SK-N-SH (cell line): ENCODE data around the gene DNM2. TPM values are rescaled to one million over a fixed set of nuclear protein-coding genes. Genes with fewer than 3 reads are reported as not detected.

ENCODE experiments used
- CTCF ChIA-PET: fragments of 300-600, 350-600 bp; formaldehyde crosslinking; extraction: SDS; loops from one replicate; lab custom pipeline; 2021; lab: Yijun Ruan, JAX
- POLR2A ChIA-PET: fragments of 350-600 bp; sonication (Branson Sonifier 250); formaldehyde crosslinking; extraction: SDS; loops from one replicate; lab custom pipeline; 2020; ENCODE audit warnings: antibody characterized with exemption, inconsistent platforms; lab: Yijun Ruan, JAX
- DNase-seq: peaks from one replicate; pipeline ENCODE4 v3.0.0; 2012
- H2AFZ ChIP-seq: fragments of 200-600 bp; sonication (generic); 2 replicates; pipeline ENCODE4 v1.8.1; 2016; ENCODE audit warnings: antibody characterized with exemption, mild to moderate bottlenecking, low read depth
- H3F3A ChIP-seq: fragments of 200-600 bp; sonication (generic); replicated peaks from 2 replicates; pipeline ENCODE3; 2016; ENCODE audit warnings: antibody characterized with exemption, mild to moderate bottlenecking; ENCODE audit not compliant: insufficient read depth
- H3K27ac ChIP-seq, 2 experiments: fragments of 200-500 bp in 1 of 2; fragments of 200-600 bp in 1 of 2; sonication (Bioruptor generic) in 1 of 2; sonication (generic), shearing (Covaris generic) in 1 of 2; 2 replicates each; pipeline versions ENCODE4 v1.5.1 to v1.6.1; 2014 to 2016; ENCODE audit warnings: low read depth in 2 of 2, inconsistent platforms in 1 of 2, low read length in 1 of 2, mild to moderate bottlenecking in 1 of 2, mixed read lengths in 1 of 2
- H3K27me3 ChIP-seq: fragments of 200-600 bp; sonication (generic), shearing (Covaris generic); 2 replicates; pipeline ENCODE4 v1.6.1; 2016; ENCODE audit warnings: mixed run types; ENCODE audit not compliant: insufficient read depth
- H3K36me3 ChIP-seq, 2 experiments: fragments of 200-500 bp in 1 of 2; fragments of 200-600 bp in 1 of 2; sonication (Bioruptor generic) in 1 of 2; sonication (generic) in 1 of 2; replicated peaks in 1 of 2; 2 replicates each; pipeline versions ENCODE3 to v1.5.1; 2014 to 2016; ENCODE audit warnings: low read length in 1 of 2, mild to moderate bottlenecking in 1 of 2; ENCODE audit not compliant: insufficient read depth in 2 of 2, control insufficient read depth in 1 of 2
- H3K4me1 ChIP-seq, 2 experiments: fragments of 200-500 bp in 1 of 2; fragments of 200-600 bp in 1 of 2; sonication (Bioruptor generic) in 1 of 2; sonication (generic), shearing (Covaris generic) in 1 of 2; 2 replicates each; pipeline versions ENCODE4 v1.5.1 to v1.6.1; 2014 to 2016; ENCODE audit warnings: low read depth in 1 of 2, low read length in 1 of 2, mixed run types in 1 of 2; ENCODE audit not compliant: insufficient read depth in 2 of 2, control insufficient read depth in 1 of 2
- H3K4me2 ChIP-seq: fragments of 200-600 bp; sonication (generic), shearing (Covaris generic); 2 replicates; pipeline ENCODE4 v1.6.1; 2017; ENCODE audit warnings: mixed run types
- H3K4me3 ChIP-seq, 2 experiments: fragments of 200-500 bp in 1 of 2; fragments of 200-600 bp in 1 of 2; sonication (Bioruptor generic) in 1 of 2; sonication (generic), shearing (Covaris generic) in 1 of 2; 2 replicates each; pipeline versions ENCODE4 v1.5.1 to v1.8.1; 2014 to 2016; ENCODE audit warnings: low read depth in 2 of 2, inconsistent platforms in 1 of 2, low read length in 1 of 2, mild to moderate bottlenecking in 1 of 2, mixed read lengths in 1 of 2, moderate library complexity in 1 of 2
- H3K79me2 ChIP-seq: fragments of 200-600 bp; sonication (generic); 2 replicates; pipeline ENCODE4 v1.8.1; 2017; ENCODE audit warnings: mild to moderate bottlenecking; ENCODE audit not compliant: insufficient read depth
- H3K9ac ChIP-seq: fragments of 200-600 bp; sonication (generic); 2 replicates; pipeline ENCODE4 v1.6.1; 2017; ENCODE audit warnings: mixed run types
- H3K9me2 ChIP-seq: fragments of 200-600 bp; sonication (generic); 2 replicates; pipeline ENCODE4 v1.6.1; 2017; ENCODE audit warnings: mixed run types
- H3K9me3 ChIP-seq: fragments of 200-600 bp; sonication (generic); 2 replicates; pipeline ENCODE4 v1.6.1; 2017; ENCODE audit warnings: mixed run types, mild to moderate bottlenecking, moderate library complexity
- H4K20me1 ChIP-seq: fragments of 200-600 bp; sonication (generic); 2 replicates; pipeline ENCODE4 v1.6.1; 2017; ENCODE audit warnings: mild to moderate bottlenecking, mixed run types; ENCODE audit not compliant: insufficient read depth
- EP300 ChIP-seq, 2 experiments: IDR thresholded peaks; 2 replicates each; pipeline versions ENCODE4 v1.4.0 to v1.6.1; 2012; ENCODE audit warnings: borderline replicate concordance in 1 of 2, low read depth in 1 of 2, low read length in 1 of 2
- FOXJ3 ChIP-seq: sonication (generic); formaldehyde crosslinking; IDR thresholded peaks from 2 replicates; pipeline ENCODE4 v1.5.1; 2020; ENCODE audit warnings: mild to moderate bottlenecking, missing genetic modification reagents
- FOXM1 ChIP-seq: IDR thresholded peaks from 2 replicates; pipeline ENCODE4 v1.4.0; 2012; ENCODE audit warnings: low read depth, mild to moderate bottlenecking
- GATA2 ChIP-seq: sonication (generic); formaldehyde crosslinking; IDR thresholded peaks from 2 replicates; pipeline ENCODE4 v1.5.0; 2020; ENCODE audit warnings: mild to moderate bottlenecking, missing genetic modification reagents
- MXI1 ChIP-seq: IDR thresholded peaks from 2 replicates; pipeline ENCODE4 v1.6.1; 2012; ENCODE audit warnings: mild to moderate bottlenecking, low read depth, low read length, improper control_type of control experiment
- PBX3 ChIP-seq: IDR thresholded peaks from 2 replicates; pipeline ENCODE4; 2012
- RAD21 ChIP-seq: IDR thresholded peaks from 2 replicates; pipeline ENCODE4 v1.6.1; 2012; ENCODE audit warnings: mild to moderate bottlenecking, low read length
- TAF1 ChIP-seq: IDR thresholded peaks from 2 replicates; pipeline ENCODE4 v1.6.1; 2012; ENCODE audit warnings: low read depth, mild to moderate bottlenecking, low read length, moderate library complexity, borderline replicate concordance
- TCF12 ChIP-seq: IDR thresholded peaks from 2 replicates; pipeline ENCODE4 v1.4.0; 2012
- YY1 ChIP-seq: IDR thresholded peaks from 2 replicates; pipeline ENCODE4 v1.4.0; 2012; ENCODE audit warnings: low read depth, mild to moderate bottlenecking
- WGBS: methylation state at CpG from one replicate; pipeline ENCODE4 v1.1.6; 2017; ENCODE audit warnings: low lambda C conversion rate; 5-methylcytosine and 5-hydroxymethylcytosine counted together
- polyA plus RNA-seq, 3 experiments: library from polyadenylated mRNA; depleted of rRNA; stranded (reverse); fragments of >200 nt; gene quantifications; 2 replicates each; pipeline ENCODE4 v1.2.3, GENCODE V29; 2012
- TF ChIP-seq, protein P1 (sequence below): fragments of 200-600 bp; sonication (generic); IDR thresholded peaks from 2 replicates; pipeline ENCODE4 v1.6.1; 2017; ENCODE audit warnings: antibody characterized with exemption, mild to moderate bottlenecking, moderate library complexity

Gene DNM2
- polyA plus RNA-seq, 1 of the 3 experiments (the other 2 are of a cell fraction): 52.5 TPM

- peak; percentile 84 for DNase-seq
- POLR2A ChIA-PET: interaction anchor here (0.6 to 0.7 kb wide), 2 partner anchors 50 to 79 kb away, joined by 3 to 4 read pairs; no protein-coding TSS in a partner anchor
- Histone ChIP-seq H3K4me1 (peaks cover 0 to 11% of the 10 kb centered on the region in 2 experiments; a peak in 1 of 4 replicates), H3K4me2 (0 out of 2 replicates have a peak overlapping the region, but pooled peaks have one; percentile 11), H3K27ac (peak overlapping the region; percentile 19 to 28; a peak in 3 of 4 replicates), H2AFZ (no peak overlapping the region), H3K27me3 (no peaks in the 10 kb centered on the region), H3K9me2 (no peaks in the 10 kb centered on the region), H3F3A (peaks cover 10% of the 10 kb centered on the region), H3K36me3 (peaks cover 0 to 5% of the 10 kb centered on the region in 2 experiments), H3K9ac (no peak overlapping the region), H3K9me3 (no peaks in the 10 kb centered on the region), H3K79me2 (peaks cover 100% of the 10 kb centered on the region), H4K20me1 (peaks cover 95% of the 10 kb centered on the region), H3K4me3 (no peak overlapping the region)
- 32% methylated on average over 10 of the region's 12 CpGs for WGBS
- CTCF ChIA-PET: interaction anchor here (0.9 to 1.8 kb wide), 6 partner anchors 11 to 139 kb away, joined by 3 to 7 read pairs (median 4); partner anchors contain the start of gene TMED1
- TF ChIP-seq RAD21 (peak; percentile 50), TCF12 (peak; percentile 65), MXI1 (peak; percentile 42; the same call in 1 of the 2 replicates), FOXJ3 (peak; percentile 51; the same call in 1 of the 2 replicates), PBX3 (no peak), GATA2 (peak; percentile 79), YY1 (no peak)
- TF ChIP-seq, protein P1, sequence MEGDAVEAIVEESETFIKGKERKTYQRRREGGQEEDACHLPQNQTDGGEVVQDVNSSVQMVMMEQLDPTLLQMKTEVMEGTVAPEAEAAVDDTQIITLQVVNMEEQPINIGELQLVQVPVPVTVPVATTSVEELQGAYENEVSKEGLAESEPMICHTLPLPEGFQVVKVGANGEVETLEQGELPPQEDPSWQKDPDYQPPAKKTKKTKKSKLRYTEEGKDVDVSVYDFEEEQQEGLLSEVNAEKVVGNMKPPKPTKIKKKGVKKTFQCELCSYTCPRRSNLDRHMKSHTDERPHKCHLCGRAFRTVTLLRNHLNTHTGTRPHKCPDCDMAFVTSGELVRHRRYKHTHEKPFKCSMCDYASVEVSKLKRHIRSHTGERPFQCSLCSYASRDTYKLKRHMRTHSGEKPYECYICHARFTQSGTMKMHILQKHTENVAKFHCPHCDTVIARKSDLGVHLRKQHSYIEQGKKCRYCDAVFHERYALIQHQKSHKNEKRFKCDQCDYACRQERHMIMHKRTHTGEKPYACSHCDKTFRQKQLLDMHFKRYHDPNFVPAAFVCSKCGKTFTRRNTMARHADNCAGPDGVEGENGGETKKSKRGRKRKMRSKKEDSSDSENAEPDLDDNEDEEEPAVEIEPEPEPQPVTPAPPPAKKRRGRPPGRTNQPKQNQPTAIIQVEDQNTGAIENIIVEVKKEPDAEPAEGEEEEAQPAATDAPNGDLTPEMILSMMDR: no peak
These were observed 6.7 kb downstream of the DNM2 start for GRCh38 chr19:10724573-10725071.

GRCh38 chr19:10725415-10725814 lies 7.5 kb downstream of the DNM2 start:
- ChIA-PET CTCF (interaction anchor here (0.9 kb wide), 1 partner anchor 11 kb away, joined by 3 read pairs; no protein-coding TSS in a partner anchor), POLR2A (interaction anchor here (0.7 kb wide), 1 partner anchor 78 kb away, joined by 4 read pairs; no protein-coding TSS in a partner anchor)

More at GRCh38 chr19:10725415-10725814, 7.5 kb downstream of the DNM2 start:
- Histone ChIP-seq H2AFZ (no peak overlapping the region), H3K27me3 (no peaks in the 10 kb centered on the region), H3K36me3 (peaks cover 0 to 5% of the 10 kb centered on the region in 2 experiments), H4K20me1 (peaks cover 96% of the 10 kb centered on the region), H3K4me1 (peaks cover 0 to 8% of the 10 kb centered on the region in 2 experiments; a peak in 1 of 4 replicates), H3K9me2 (no peaks in the 10 kb centered on the region), H3K4me3 (no peak overlapping the region), H3K27ac (no peak overlapping the region), H3F3A (peaks cover 10% of the 10 kb centered on the region), H3K4me2 (no peak overlapping the region), H3K79me2 (peaks cover 100% of the 10 kb centered on the region), H3K9ac (no peak overlapping the region), H3K9me3 (no peaks in the 10 kb centered on the region)
- 82% methylated on average over 2 of the region's 4 CpGs for WGBS
- DNase-seq: no peak
- TF ChIP-seq RAD21: no peak
- no peak for TF ChIP-seq EP300 (IDR thresholded peaks at IDR 0.05; ENCODE audit: borderline replicate concordance in 1 of 2, low read depth in 1 of 2, low read length in 1 of 2)
- TF ChIP-seq TAF1: no peak
- no peak for TF ChIP-seq FOXM1
